ENCODE data around the gene TNFAIP8L3. TPM values are rescaled to one million over a fixed set of nuclear protein-coding genes. Genes with fewer than 3 reads are reported as not detected.

TNFAIP8L3 gene
- total RNA-seq, 1 donor from 2014 or later: not detected

DNA sequence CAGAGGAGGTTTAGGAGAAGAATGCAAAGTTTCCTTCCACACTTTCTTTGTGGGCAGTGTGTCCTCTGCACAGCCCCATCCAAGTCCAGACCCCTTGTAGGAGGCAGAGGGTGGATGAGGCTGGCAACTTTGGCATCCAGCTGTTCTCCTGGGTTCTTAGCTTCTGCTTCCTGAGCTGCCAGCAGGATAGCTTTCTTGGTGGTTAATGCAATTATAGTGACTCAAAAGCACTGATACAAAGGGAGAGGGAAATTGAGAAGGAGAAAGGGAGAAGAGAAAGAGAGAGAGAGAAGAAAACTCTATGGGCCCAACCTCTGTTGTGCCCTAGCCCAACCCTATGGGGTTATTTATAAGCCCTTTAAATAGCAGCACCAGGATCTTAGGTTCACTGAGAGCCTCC is 4.5 kb upstream of the TNFAIP8L3 start:
- H3K4me3 Mint-ChIP-seq (ENCODE audit: low read depth): no peak overlapping the region
- peaks cover 15% of the 10 kb centered on the region for H3K4me1 Mint-ChIP-seq (ENCODE audit: low read depth)
- TF ChIP-seq CTCF (IDR thresholded peaks at IDR 0.05; ENCODE audit: unreplicated experiment): no peak
- H3K9me3 Mint-ChIP-seq (ENCODE audit: low read depth): no peaks in the 10 kb centered on the region
- H3K27ac Mint-ChIP-seq: no peak overlapping the region
- no peak for DNase-seq (ENCODE audit: low spot score, unreplicated experiment)
- H3K36me3 Mint-ChIP-seq (ENCODE audit: insufficient read depth): no peaks in the 10 kb centered on the region
- peaks cover 64% of the 10 kb centered on the region for H3K27me3 Mint-ChIP-seq

DNA sequence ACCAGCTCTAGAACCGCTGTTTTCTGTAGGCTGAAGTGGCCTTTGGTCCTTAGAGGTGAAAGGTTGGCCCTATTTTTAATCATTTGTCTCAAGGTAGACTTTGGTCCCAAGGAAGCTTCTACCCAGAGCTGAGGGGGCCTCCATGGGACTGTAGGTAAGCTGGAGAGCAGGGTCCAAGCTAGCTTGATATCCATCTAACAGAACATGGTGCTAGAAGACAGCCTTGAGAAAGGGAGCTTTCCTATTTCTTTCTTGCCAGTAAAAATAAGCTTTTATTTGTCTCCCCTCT is 3.6 kb upstream of the TNFAIP8L3 start:
- Mint-ChIP-seq H3K4me1 (ENCODE audit: low read depth) (peaks cover 15% of the 10 kb centered on the region), H3K27me3 (peaks cover 64% of the 10 kb centered on the region), H3K36me3 (ENCODE audit: insufficient read depth) (no peaks in the 10 kb centered on the region), H3K9me3 (ENCODE audit: low read depth) (no peaks in the 10 kb centered on the region), H3K27ac (no peak overlapping the region), H3K4me3 (ENCODE audit: low read depth) (no peak overlapping the region)
- no peak for TF ChIP-seq CTCF (IDR thresholded peaks at IDR 0.05; ENCODE audit: unreplicated experiment)
- no peak for DNase-seq (ENCODE audit: low spot score, unreplicated experiment)

DNA sequence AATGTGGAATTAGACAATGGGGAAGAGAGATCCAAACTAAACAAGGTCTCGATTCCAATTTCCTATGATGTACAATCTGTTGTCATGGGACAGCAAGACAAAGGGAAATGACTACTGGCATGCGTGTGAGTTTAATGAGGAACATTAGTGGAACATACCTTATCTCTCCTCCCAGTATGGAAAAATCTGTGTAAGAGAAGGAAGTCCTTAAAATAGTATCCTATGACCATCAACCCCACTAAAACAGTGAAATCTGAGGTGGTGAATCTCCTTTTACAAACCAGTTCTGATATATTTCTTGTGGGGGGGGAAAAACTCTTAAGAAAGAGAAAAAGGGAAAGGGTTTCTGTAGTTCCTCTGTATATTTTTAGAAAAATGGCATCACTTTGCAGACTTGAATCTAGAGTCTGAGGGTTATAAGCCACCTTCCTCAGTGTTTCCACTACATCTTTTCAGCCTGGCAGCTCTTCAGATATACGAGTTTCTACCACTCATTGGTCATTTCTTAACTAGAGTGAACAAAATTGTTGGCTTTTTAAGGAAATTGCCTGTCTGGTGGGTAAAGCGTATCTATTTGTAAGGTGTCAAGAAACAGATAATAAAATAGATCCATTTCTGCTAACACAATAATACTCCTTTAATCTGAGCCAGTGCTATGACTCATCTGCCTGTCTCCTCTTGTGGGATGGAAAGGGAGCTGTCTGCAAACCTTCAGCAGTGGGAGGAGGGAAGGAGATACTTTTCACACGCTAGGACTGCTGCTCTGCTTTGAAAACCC is 3.0 kb upstream of the TNFAIP8L3 start:
- peaks cover 64% of the 10 kb centered on the region for H3K27me3 Mint-ChIP-seq
- TF ChIP-seq CTCF (IDR thresholded peaks at IDR 0.05; ENCODE audit: unreplicated experiment): no peak
- DNase-seq (ENCODE audit: low spot score, unreplicated experiment): no peak
- H3K27ac Mint-ChIP-seq: no peak overlapping the region
- peaks cover 15% of the 10 kb centered on the region for H3K4me1 Mint-ChIP-seq (ENCODE audit: low read depth)
- no peaks in the 10 kb centered on the region for H3K36me3 Mint-ChIP-seq (ENCODE audit: insufficient read depth)
- no peaks in the 10 kb centered on the region for H3K9me3 Mint-ChIP-seq (ENCODE audit: low read depth)
- no peak overlapping the region for H3K4me3 Mint-ChIP-seq (ENCODE audit: low read depth)

GRCh38 chr15:51096976-51097375 is 2.3 kb upstream of the TNFAIP8L3 start:
- H3K27me3 Mint-ChIP-seq: peaks cover 69% of the 10 kb centered on the region
- no peak overlapping the region for H3K27ac Mint-ChIP-seq
- H3K9me3 Mint-ChIP-seq (ENCODE audit: low read depth): no peaks in the 10 kb centered on the region
- no peaks in the 10 kb centered on the region for H3K36me3 Mint-ChIP-seq (ENCODE audit: insufficient read depth)
- H3K4me1 Mint-ChIP-seq (ENCODE audit: low read depth): peaks cover 15% of the 10 kb centered on the region
- no peak for TF ChIP-seq CTCF (IDR thresholded peaks at IDR 0.05; ENCODE audit: unreplicated experiment)
- no peak overlapping the region for H3K4me3 Mint-ChIP-seq (ENCODE audit: low read depth)
- no peak for DNase-seq (ENCODE audit: low spot score, unreplicated experiment)

GRCh38 chr15:51095681-51096331 is 1.1 kb upstream of the TNFAIP8L3 start:
- Mint-ChIP-seq H3K27ac (no peak overlapping the region), H3K27me3 (peaks cover 80% of the 10 kb centered on the region), H3K9me3 (ENCODE audit: low read depth) (no peaks in the 10 kb centered on the region), H3K4me1 (ENCODE audit: low read depth) (peaks cover 15% of the 10 kb centered on the region), H3K4me3 (ENCODE audit: low read depth) (no peak overlapping the region), H3K36me3 (ENCODE audit: insufficient read depth) (no peaks in the 10 kb centered on the region)
- DNase-seq (ENCODE audit: low spot score, unreplicated experiment): no peak
- TF ChIP-seq CTCF (IDR thresholded peaks at IDR 0.05; ENCODE audit: unreplicated experiment): no peak
